ENCODE data around the gene SIX5.

The SIX5 gene

DNA sequence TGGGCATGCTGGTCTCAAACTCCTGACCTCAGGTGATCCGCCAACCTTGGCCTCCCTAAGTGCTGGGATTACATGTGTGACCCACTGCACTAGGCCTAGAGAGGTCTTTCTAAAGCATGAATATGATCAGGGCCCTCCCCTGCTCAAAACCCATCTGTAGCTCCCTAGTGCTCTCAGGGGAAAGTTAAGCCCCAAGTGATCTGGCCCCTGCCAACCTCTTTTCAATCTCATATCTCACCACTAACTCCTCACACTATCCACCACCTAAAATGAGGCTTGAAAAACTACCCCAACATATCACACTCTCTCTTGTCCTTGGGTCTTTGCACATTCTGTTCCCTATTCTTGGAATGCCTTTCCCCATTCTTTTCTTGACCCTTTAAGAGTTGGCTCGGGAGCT lies 25.6 kb upstream of the SIX5 start:
- Histone ChIP-seq H3K36me3 (ENCODE audit: control insufficient read depth, low read length) (peaks cover 7% of the 10 kb centered on the region), H3K9me3 (ENCODE audit: control insufficient read depth, insufficient read depth, low read length) (no peaks in the 10 kb centered on the region), H3K4me2 (ENCODE audit: low read length) (no peak overlapping the region), H3K27me3 (ENCODE audit: control insufficient read depth, low read length) (no peaks in the 10 kb centered on the region), H3K9me2 (replicated peaks; ENCODE audit: control insufficient read depth, low read length) (no peaks in the 10 kb centered on the region), H3K4me3 (ENCODE audit: low read length) (no peak overlapping the region), H3F3A (ENCODE audit: control insufficient read depth, insufficient read depth) (peaks cover 4% of the 10 kb centered on the region; the same call in 1 of the 2 replicates), H3K27ac (ENCODE audit: low read depth, low read length) (no peak overlapping the region), H3K79me2 (ENCODE audit: control insufficient read depth, low read length) (peaks cover 16% of the 10 kb centered on the region), H4K20me1 (ENCODE audit: control insufficient read depth, insufficient read depth, low read depth, low read length) (no peaks in the 10 kb centered on the region), H3K4me1 (ENCODE audit: control insufficient read depth, low read length) (peaks cover 36% of the 10 kb centered on the region)
- TF ChIP-seq, protein P1, sequence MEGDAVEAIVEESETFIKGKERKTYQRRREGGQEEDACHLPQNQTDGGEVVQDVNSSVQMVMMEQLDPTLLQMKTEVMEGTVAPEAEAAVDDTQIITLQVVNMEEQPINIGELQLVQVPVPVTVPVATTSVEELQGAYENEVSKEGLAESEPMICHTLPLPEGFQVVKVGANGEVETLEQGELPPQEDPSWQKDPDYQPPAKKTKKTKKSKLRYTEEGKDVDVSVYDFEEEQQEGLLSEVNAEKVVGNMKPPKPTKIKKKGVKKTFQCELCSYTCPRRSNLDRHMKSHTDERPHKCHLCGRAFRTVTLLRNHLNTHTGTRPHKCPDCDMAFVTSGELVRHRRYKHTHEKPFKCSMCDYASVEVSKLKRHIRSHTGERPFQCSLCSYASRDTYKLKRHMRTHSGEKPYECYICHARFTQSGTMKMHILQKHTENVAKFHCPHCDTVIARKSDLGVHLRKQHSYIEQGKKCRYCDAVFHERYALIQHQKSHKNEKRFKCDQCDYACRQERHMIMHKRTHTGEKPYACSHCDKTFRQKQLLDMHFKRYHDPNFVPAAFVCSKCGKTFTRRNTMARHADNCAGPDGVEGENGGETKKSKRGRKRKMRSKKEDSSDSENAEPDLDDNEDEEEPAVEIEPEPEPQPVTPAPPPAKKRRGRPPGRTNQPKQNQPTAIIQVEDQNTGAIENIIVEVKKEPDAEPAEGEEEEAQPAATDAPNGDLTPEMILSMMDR (IDR thresholded peaks at IDR 0.05; ENCODE audit: low read depth, low read length, poor library complexity, severe bottlenecking), result no peak
- TF ChIP-seq EZH2phosphoT487 (IDR thresholded peaks at IDR 0.05; ENCODE audit: borderline replicate concordance, low read length), result no peak

DNA sequence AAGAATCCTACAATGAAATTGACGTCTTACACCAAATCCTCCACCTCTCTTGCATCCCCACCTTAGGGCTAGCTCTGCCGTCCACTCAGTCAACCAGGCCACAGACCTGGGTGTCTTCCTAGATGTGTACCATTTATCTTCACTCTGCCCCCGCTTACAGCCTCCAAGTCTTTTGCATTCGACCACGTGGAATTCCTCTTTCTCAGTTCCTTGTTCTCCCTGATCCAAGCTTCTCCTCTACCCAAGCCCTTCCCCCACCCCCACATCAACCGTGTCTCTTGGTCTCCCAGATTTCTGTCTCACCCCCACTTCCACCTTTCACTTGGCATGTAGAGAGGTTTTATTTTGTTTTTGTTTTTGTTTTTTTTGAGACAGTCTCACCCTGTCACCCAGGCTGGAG lies 24.8 kb upstream of the SIX5 start:
- Histone ChIP-seq H3K4me2 (ENCODE audit: low read length) (no peak overlapping the region), H3K79me2 (ENCODE audit: control insufficient read depth, low read length) (peaks cover 16% of the 10 kb centered on the region), H3K27ac (ENCODE audit: low read depth, low read length) (no peak overlapping the region), H3K9me3 (ENCODE audit: control insufficient read depth, insufficient read depth, low read length) (no peaks in the 10 kb centered on the region), H3K4me1 (ENCODE audit: control insufficient read depth, low read length) (peaks cover 28% of the 10 kb centered on the region), H3K9me2 (replicated peaks; ENCODE audit: control insufficient read depth, low read length) (no peaks in the 10 kb centered on the region), H3K27me3 (ENCODE audit: control insufficient read depth, low read length) (no peaks in the 10 kb centered on the region), H3K4me3 (ENCODE audit: low read length) (no peak overlapping the region), H4K20me1 (ENCODE audit: control insufficient read depth, insufficient read depth, low read depth, low read length) (no peaks in the 10 kb centered on the region), H3K36me3 (ENCODE audit: control insufficient read depth, low read length) (peaks cover 14% of the 10 kb centered on the region), H3F3A (ENCODE audit: control insufficient read depth, insufficient read depth) (no peaks in the 10 kb centered on the region)
- TF ChIP-seq, protein P1 (IDR thresholded peaks at IDR 0.05; ENCODE audit: low read depth, low read length, poor library complexity, severe bottlenecking), result no peak
- no peak for TF ChIP-seq EZH2phosphoT487 (IDR thresholded peaks at IDR 0.05; ENCODE audit: borderline replicate concordance, low read length)

DNA sequence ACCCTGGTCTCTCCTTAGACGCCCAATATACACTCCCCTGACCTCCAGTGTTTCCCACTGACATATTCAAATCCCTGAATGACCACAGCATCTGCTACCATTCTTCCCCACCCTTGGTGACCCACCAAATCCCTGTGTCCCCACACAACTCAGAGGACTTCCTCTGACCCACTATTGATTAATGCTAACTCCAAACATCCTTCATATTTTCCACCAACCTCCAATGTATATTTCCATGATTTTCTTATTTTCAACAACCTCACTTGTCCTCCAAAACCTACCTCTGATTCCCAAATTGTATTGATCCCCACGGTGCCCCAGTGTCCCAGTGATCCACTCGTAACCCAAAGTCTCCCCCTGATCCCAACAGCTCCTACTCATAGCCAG lies 24.1 kb upstream of the SIX5 start:
- peaks cover 21% of the 10 kb centered on the region for H3K36me3 ChIP-seq (ENCODE audit: control insufficient read depth, low read length)
- no peak for TF ChIP-seq EZH2phosphoT487 (IDR thresholded peaks at IDR 0.05; ENCODE audit: borderline replicate concordance, low read length)
- TF ChIP-seq, protein P1 (IDR thresholded peaks at IDR 0.05; ENCODE audit: low read depth, low read length, poor library complexity, severe bottlenecking), result no peak
- H3K4me2 ChIP-seq (ENCODE audit: low read length), result peak overlapping the region; percentile 48
- no peaks in the 10 kb centered on the region for H3K27me3 ChIP-seq (ENCODE audit: control insufficient read depth, low read length)
- H3K9me2 ChIP-seq (replicated peaks; ENCODE audit: control insufficient read depth, low read length), result no peaks in the 10 kb centered on the region
- peaks cover 16% of the 10 kb centered on the region for H3K79me2 ChIP-seq (ENCODE audit: control insufficient read depth, low read length)
- H3F3A ChIP-seq (ENCODE audit: control insufficient read depth, insufficient read depth), result no peaks in the 10 kb centered on the region
- peaks cover 26% of the 10 kb centered on the region for H3K4me1 ChIP-seq (ENCODE audit: control insufficient read depth, low read length)
- H3K4me3 ChIP-seq (ENCODE audit: low read length), result peak overlapping the region; percentile 56
- H3K9me3 ChIP-seq (ENCODE audit: control insufficient read depth, insufficient read depth, low read length), result no peaks in the 10 kb centered on the region
- no peaks in the 10 kb centered on the region for H4K20me1 ChIP-seq (ENCODE audit: control insufficient read depth, insufficient read depth, low read depth, low read length)
- H3K27ac ChIP-seq (ENCODE audit: low read depth, low read length), result no peak overlapping the region
